ENCODE data around the gene PDSS2.
"Not testable (repeated sequence)": the region's sequence is repeated elsewhere in the genome, so short reads cannot be mapped to it uniquely, and the experiment has no call there.

Gene PDSS2

GRCh38 chr6:107318100-107318736, 141.1 kb downstream of the PDSS2 start:
- peak; percentile 49 for DNase-seq

GRCh38 chr6:107315114-107315513, 144.2 kb downstream of the PDSS2 start:
- DNase-seq = no peak

- DNase-seq = no peak
Observed at GRCh38 chr6:107314531-107314939, 144.8 kb downstream of the PDSS2 start.

- no peak for DNase-seq
Observed at GRCh38 chr6:107313776-107314175, 145.6 kb downstream of the PDSS2 start.

- DNase-seq = no peak
Observed at GRCh38 chr6:107310362-107310761, 149.0 kb downstream of the PDSS2 start.

DNA sequence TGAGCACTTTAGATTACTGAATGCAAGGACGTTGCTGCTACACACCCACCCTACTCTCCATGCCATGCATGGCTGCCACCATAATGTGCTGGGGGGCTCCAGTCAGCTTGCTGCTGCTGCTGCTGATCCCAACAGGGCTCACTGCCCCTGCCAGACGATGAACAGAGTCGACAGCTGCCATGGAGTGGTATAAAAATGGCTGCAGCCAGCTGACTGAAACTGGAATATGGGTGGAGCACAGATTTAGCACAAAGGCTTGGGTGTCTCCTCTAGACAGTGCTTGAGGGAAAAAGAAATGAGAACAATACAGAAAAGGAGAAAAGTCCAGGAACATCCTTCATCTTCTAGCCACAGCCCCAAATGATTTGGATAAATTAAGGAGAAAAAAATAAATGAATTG, 150.7 kb downstream of the PDSS2 start:
- no peak for DNase-seq

DNA sequence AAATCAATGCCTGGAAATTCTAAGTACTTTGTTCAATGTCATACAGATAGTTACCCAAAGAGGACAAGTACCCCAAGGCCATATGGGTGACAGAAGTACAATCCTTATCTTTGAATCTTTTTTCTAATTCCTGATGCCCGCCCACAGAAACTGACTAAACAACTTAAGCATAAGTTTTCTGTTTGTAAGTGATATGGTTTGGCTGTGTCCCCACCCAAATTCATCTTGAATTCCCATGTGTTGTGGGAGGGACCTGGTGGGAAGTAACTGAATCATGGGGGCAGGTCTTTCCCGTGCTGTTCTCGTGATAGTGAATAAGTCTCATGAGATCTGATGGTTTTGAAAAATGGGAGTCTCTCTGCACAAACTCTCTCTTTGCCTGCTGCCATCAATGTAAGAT, 153.4 kb downstream of the PDSS2 start:
- not testable (repeated sequence) for DNase-seq

GRCh38 chr6:107305391-107305790, 154.0 kb downstream of the PDSS2 start:
- peak; percentile 32 for DNase-seq

DNA sequence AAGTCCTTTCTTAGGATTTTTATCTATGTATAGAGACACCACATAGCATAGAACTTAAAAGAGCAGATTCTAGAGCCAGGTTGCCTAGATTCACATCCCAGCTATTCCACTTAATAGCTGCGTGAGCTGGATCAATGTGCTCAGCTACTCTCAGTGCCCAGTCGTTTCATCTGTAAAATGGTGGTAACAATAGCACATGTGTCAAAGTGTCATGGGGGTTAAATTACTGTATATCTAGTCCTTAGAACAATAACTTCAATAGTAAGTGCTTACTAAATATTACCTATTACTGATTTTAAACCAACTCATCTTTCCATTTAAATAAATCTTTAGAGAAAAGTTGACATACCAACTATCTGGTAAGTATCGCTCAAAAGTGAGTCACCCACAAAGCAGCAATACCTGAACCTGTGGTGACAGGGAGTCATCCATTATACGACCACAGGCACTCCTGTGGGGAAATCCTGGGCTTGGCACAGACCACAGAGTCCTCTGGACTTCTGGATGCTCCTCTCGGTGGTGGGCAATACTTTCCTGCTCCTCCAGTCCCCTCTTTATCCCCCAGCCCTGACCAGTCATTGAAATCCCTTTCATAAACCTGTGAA, 154.8 kb downstream of the PDSS2 start:
- DNase-seq = peak; percentile 57

- no peak for DNase-seq
Observed at GRCh38 chr6:107293350-107293749, 166.0 kb downstream of the PDSS2 start.

GRCh38 chr6:107292715-107293271, 166.6 kb downstream of the PDSS2 start:
- DNase-seq = no peak

DNA sequence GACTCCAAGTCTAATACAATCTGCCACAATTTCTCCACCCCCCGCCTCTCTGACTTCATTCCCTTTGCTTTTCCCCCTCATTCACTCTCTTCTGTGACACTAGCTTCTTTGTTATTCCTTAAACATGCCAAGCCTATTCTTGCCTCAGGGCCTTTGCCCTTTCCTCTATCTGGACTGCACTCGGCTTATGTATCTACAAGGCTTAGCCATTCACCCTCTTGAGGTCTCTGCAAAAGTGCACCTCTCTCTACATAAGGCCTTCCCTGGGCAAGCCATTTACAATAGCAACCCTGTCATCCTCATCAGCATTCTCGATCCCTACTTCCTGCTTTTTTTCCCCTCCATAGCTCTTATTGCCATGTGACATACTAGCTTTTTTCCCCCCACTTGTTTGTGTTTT, 168.9 kb downstream of the PDSS2 start:
- no peak for DNase-seq

DNA sequence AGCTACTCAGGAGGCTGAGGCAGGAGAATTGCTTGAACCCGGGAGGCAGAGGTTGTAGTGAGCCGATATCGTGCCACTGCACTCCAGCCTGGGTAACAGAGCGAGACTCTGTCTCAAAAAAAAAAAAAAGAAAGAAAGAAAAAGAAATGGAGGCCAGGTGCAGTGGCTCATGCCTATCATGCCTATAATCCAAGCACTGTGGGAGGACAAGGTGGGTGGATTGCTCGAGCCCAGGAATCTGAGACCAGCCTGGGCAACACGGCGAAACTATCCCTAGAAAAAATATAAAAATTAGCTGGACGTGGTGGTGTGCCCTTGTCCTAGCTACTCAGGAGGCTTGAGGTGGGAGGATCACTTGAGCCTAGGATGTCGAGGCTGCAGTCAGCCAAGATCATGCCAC, 170.1 kb downstream of the PDSS2 start:
- not testable (repeated sequence) for DNase-seq

DNA sequence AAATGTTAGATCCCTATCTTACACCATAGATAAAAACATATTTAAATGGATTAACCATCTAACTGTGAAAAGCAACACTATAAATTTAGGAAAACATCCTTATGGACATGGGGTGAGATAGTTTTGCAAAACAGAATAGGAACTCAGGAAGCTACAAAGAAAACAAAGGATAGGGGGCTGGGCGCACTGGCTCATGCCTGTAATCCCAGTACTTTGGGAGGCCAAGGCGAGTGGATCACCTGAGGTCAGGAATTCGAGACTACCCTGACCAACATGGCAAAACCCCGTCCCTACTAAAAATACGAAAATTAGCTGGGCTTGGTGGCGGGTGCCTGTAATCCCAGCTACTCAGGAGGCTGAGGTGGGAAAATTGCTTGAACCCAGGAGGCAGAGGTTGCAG, 173.7 kb downstream of the PDSS2 start:
- DNase-seq = not testable (repeated sequence)

DNA sequence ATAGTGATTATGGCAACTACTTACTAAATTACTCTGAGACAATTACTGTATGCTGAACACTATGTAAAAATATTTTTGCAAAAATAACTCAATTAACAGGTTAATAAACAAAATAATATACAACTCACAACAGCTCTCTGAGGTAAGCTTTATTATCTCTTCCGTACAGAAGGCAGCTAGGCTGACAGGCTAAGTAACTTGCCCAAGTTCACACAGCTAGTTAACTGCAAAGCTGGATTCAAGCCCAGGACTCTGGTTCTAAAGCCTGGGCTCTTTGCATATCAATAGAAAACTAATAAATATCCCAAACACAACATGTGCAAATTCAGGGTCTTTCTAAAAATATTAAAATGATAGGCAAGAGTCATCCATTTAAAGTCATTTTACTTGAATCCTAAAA, 174.6 kb downstream of the PDSS2 start:
- no peak for DNase-seq

DNA sequence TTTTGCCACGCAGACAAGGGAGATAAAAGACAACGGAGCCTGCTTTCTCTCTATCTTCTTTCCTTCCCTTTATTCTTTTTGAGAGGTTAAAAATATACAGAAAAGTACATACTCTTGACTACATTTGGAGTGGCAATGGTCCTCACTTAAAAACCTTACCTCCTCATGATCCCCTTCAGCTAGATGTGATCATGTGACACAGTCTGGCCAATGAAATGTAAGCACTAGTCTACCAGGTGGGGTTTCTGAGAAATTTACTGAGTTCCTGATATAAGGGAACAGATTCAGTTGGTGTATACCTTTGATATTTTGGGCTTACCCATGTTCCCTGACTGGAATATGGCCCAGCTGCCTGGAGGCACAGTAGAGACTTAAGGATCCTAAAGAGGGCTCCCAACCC, 178.6 kb downstream of the PDSS2 start:
- DNase-seq = no peak

DNA sequence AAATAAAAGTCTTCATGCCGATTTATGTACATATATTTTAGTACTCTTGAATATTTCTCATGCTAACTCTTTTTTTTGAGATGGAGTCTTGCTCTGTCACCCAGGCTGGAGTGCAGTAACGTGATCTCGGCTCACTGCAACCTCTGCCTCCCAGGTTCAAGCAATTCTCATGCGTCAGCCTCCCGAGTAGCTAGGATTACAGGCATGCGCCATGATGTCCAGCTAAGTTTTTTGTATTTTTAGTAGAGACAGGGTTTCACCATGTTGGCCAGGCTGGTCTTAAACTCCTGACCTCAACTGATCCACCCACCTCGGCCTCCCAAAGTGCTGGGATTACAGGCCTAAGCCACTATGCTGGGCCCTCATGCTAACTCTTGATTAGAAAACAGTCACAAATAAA, 179.4 kb downstream of the PDSS2 start:
- not testable (repeated sequence) for DNase-seq

DNA sequence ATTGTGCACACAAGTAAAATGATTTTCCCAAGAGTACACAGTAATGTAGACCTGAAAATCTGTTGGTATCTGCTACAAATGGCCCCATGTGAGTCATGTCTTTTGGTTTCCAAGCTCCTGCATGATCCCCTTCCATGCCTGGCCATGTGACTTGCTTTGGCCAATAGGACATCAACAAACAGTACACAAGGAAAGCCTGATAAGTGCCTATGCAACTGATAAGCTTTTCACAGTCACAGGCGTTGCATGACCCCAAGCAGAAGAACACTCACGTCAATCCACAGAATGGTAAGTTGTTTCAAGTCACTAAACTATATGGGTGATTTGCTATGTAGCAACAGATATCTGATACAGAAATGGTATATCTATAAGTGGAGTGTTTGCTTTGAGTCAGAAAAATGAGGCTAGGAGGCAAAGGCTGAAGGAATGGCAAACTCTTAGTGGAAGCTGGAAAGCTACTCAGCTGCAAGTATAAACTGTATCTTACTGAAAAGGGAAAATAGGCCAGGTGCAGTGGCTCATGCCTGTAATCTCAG, 184.0 kb downstream of the PDSS2 start:
- DNase-seq = no peak

DNA sequence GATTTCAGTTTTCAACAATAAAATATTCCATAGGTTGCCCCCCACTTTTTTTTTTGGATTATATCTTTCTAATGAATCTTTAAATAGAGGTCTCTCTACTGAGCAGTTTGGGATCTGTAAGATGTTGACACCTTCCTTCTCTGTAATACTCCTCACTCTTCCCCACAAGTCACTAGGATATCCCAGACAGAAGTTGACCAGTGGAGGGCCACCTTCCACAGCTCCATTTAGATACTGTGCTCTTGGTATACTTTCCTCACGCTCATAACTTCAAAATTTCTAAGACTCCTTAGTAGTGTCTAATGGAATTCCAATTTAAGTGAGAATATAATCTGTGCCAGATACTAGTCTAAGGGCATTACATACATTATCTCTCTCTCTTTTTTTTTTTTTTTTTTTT, 185.1 kb downstream of the PDSS2 start:
- DNase-seq = no peak

- DNase-seq = no peak
Observed at GRCh38 chr6:107272246-107272645, 187.1 kb downstream of the PDSS2 start.

DNA sequence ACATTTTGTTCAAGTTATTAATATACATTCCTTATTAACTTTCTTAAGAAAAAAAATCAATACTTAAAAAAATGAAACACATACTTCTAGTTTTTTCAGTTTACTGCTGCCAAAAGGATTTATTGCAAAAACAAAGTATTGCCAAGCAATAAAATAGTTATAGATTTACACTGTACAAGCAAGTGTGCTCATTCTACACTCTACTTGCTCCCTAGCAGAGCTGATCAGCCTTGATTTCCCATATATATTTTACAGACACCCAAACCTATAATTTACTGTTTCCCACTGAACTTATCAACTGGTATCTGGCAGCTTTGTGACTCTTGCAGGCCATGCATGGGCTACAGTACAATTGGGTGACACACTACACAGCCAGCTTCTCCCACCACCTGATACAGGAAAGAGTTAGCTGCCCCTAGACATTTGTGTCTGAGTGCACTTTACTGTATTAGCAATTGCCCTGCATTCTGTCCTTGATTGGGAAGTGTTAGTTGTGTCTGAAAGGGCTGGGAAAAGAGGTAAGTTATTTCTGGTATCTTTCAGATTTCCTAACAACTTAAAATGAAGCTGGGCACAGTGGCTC, 188.1 kb downstream of the PDSS2 start:
- no peak for DNase-seq

- DNase-seq = no peak
Observed at GRCh38 chr6:107267634-107268033, 191.7 kb downstream of the PDSS2 start.

DNA sequence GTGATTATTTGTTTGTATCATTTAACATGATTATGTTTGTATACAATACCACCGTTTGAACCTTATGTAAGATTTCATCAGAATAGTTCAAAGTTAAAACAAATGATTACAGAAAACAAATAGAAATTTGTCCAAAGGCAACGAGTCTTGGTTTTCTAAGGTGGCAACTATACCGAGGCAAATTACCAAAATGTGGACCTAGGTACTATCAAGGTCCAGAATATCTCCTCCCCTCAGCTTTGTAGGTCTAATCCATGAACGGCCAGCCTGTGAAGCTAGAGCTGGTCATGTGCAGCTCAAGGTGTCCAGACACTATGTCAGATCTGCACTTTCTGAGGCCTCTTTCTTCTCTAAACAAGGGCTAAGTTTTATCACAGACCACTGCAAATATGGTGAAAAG, 192.4 kb downstream of the PDSS2 start:
- no peak for DNase-seq

DNA sequence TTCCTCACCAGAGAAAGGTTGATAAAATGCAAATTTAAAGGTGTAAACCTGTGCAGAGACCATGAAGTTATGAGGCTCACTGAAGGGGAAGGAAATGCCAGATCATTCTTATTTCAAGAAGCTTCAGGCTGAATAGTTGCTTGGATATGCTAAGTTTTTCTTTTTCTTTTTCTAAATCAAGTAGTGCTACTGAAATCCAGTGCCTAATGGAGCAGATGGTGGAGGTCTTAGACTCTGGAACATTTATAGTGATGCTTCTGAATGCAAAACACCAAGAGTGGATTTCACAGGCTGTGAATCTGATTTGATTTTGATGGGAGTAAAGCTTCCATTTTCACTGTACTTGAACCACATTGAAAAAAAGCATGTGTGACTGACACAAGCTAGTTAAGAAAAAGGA, 192.8 kb downstream of the PDSS2 start:
- no peak for DNase-seq

All from fibroblast of skin of abdomen (primary cell).